NT2/D1 (cell line): Measurements from ENCODE around the gene VLDLR.

Source experiments
- SUZ12 ChIP-seq: IDR thresholded peaks from 2 replicates; pipeline ENCODE4 v1.6.1; 2011; ENCODE audit not compliant: insufficient read length, insufficient read depth; ENCODE audit errors: extremely low read depth
- YY1 ChIP-seq: IDR thresholded peaks from 2 replicates; pipeline ENCODE4 v1.6.1; 2011; ENCODE audit not compliant: insufficient read length, insufficient read depth
- ZNF274 ChIP-seq: IDR thresholded peaks from 2 replicates; pipeline ENCODE4 v1.6.1; 2011; ENCODE audit warnings: mild to moderate bottlenecking, low read depth, low read length

GRCh38 chr9:2608276-2608675 is 13.3 kb upstream of the VLDLR start:
- no peak for TF ChIP-seq SUZ12
- TF ChIP-seq YY1 = no peak
- no peak for TF ChIP-seq ZNF274
